Hematopoietic multipotent progenitor cell (in vitro differentiated cells): Measurements from ENCODE around the gene MAP3K21. TPM values are rescaled to one million over a fixed set of nuclear protein-coding genes. Genes with fewer than 3 reads are reported as not detected.

Experiments
- DNase-seq, 3 donors: peaks; one replicate each; pipeline ENCODE4 v3.0.0-alpha.2; 2011 to 2015; ENCODE audit warnings: low read depth in 2 of 3, low spot score in 2 of 3
- total RNA-seq: library from RNA; depleted of rRNA; stranded (reverse); fragments of >200 nt; gene quantifications from one replicate; pipeline ENCODE4 v1.2.3, GENCODE V29; 2012

The MAP3K21 gene
- total RNA-seq, 1 donor: 3.0 TPM

- DNase-seq: no peak
These were observed 56.5 kb downstream of the MAP3K21 start for GRCh38 chr1:233383984-233384383.

DNA sequence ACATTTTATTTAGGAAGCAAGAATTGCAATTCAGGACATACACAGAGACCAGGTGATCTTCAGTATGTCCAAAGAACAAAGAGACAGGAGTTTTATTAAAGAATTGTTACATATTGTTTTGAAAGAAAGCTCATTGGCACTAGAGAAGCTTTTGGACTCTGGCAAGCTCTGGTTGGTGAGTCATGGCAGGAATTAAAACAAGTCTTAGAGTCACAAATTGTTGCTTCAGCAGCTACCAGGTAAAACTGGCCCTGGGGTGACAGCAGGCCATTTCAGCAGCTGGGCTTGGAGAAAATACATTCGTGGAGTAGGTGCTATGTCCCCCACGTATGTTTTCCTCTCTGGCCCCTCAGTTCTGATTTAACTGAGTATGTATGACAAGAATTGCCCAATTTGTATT is 58.8 kb downstream of the MAP3K21 start:
- no peak for DNase-seq

- no peak for DNase-seq
These were observed 60.1 kb downstream of the MAP3K21 start for GRCh38 chr1:233387585-233387984.

DNA sequence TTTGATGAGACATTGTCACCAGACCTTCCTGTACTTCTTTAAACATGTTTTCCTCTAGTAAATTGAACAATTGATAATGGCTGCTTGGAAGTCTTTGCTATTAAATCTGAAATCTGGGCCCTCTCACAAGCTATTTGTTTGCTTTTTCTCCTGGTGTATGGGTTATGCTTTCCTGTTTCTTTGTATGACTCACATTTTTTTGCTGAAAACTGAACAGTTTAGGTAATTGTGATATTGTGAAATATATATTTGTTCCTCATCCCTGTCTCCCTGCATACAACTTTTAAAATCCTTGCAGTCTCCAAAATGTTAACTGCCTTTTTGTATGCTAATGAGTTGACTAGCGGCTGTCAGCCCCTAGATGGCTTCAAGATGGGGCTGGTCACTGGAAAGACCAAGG is 61.6 kb downstream of the MAP3K21 start:
- DNase-seq: no peak

DNA sequence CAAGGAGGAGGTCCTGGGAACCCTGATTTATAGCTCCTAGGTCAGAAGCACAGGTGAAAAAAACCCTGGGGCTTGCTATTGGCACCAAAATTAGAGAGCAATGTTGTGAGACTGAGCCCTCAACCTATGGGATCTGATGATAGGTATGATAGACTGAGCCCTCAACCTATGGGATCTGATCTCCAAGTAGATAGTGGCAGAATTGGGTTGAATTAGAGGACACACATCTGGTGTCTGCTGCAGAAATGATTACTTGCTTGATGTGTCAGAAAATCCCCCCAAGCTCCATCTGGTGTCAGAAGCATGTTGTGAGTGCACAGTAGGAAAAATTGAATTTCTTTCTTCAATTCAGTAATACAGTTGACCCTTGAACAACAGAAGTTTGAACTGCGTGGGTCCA is 62.4 kb downstream of the MAP3K21 start:
- DNase-seq: no peak

GRCh38 chr1:233390842-233391737 is 63.6 kb downstream of the MAP3K21 start:
- DNase-seq: no peak

- no peak for DNase-seq
These were observed 65.7 kb downstream of the MAP3K21 start for GRCh38 chr1:233393084-233393840.

DNA sequence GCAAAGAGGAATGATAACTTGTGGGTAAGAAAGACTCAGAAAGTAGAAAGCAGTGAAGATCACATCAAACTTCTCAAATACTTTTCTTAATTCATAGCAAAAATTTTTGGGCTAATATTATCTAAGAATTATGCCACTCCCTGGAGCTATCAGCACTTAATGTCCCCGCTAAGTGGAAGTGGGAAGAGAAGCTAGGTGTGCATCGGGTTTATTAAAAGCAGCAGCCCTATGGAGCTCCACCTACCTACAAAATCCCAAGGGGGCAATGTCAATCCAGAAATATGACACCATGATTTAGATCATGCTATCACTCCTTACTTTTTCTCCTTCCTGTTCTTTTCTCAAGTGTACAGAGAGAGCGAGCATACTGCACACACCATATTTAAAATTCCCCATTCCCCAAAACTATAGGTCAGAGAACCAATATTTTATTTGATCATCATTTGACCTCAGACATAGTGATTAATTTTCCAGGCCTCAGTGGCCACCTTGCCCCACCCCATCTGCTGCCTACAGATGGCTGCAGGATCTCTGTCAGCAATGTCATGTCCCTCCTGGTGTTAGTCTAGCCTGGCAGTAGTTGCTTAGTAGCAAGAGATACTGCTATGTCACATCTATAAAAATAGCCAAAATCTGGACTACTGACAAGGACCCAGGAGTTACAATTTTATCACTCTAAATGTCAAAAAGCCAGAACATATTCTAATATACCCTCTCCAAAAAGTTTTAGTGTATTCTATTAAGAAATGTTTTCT is 66.6 kb downstream of the MAP3K21 start:
- no peak for DNase-seq

DNA sequence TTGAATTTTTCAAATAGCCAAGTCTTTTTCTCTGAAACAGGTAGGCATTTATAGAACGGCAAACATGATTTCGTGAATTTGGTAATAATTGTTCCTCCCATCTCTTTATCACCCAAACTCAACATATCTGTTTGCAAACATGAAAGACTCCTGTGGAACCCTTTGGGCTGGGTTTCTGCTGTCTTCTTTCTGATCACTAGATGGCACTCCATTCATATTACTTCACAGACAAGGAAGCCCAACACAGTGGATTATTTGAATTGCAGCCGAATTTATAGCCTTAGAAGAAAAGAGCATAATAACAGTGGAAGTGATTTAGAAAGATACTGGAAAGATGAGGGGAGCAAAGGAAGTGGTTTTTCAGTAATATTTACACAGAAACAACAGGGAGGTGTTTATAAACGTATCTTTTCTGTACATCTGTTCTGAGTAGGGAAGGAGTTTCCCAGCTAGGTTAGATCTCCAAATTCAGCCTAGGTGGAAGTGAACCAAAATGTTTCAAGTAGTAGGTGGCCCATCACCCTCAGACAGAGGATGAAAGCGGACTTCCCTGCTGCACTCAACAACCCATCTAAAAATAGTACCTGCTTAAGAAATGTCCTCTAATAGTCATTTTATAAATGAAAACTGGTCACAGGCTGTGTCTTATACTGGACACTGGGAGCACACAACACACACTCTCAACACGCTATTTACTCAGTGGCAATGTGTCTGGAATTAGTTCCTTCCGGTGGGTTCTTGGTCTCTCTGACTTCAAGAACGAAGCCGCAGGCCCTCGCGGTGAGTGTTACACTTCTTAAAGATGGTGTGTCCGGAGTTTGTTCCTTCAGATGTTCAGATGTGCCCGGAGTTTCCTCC is 67.6 kb downstream of the MAP3K21 start:
- peak in 2 of 3 donors; percentile 22 to 62 for DNase-seq

DNA sequence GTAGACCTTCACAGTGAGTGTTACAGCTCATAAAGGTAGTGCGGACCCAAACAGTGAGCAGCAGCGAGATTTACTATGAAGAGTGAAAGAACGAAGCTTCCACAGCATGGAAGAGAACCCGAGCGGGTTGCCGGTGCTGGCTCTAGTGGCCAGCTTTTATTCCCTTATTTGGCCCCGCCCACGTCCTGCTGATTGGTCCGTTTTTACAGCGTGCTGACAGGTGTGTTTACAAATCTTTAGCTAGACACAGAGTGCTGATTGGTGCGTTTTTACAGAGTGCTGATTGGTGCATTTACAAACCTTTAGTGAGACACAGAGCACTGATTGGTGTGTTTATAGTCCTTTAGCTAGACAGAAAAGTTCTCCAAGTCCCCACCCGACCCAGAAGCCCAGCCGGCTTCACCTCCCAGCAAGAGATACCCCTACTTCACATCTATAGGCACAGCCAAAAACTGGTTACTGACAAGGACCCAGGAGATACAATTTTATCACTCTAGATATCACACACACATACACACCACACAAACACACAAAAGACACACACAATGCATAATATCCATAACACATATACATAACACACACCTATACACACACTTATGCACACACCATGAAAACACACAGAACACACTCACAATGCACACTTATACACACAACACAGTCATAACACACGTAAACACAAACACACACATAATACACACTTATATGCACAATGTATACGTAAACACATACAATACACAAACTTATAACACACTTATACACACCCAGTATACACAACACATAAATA is 68.5 kb downstream of the MAP3K21 start:
- no peak for DNase-seq

DNA sequence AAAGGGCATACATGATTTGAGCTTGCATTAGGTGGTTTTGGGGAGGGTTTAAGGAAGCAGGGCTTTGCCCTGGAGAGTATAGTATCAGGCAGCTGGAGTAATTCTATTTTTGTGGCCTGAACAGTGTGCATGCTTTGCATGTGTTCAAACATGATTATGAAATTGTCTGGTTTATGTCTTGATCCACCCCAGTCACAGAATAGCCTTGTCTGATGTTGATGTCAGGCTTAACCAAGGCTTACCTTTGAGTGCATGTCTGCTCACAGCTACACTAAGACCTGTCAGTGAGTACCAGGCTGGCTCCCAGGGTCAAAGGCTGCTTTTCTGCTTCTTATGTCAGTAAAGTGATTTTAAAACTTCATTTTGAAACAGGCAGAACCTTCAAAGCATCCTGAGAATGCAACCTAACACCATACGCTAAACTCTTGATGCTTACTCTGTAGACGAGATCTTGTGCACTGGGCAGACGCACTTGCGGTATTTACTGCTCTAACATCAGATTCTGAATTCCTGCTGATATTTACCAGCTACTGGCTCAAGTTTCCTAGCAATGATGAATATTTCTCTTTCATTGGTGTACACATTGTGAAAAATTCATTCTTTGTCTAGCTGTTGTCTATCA is 78.9 kb downstream of the MAP3K21 start:
- no peak for DNase-seq

DNA sequence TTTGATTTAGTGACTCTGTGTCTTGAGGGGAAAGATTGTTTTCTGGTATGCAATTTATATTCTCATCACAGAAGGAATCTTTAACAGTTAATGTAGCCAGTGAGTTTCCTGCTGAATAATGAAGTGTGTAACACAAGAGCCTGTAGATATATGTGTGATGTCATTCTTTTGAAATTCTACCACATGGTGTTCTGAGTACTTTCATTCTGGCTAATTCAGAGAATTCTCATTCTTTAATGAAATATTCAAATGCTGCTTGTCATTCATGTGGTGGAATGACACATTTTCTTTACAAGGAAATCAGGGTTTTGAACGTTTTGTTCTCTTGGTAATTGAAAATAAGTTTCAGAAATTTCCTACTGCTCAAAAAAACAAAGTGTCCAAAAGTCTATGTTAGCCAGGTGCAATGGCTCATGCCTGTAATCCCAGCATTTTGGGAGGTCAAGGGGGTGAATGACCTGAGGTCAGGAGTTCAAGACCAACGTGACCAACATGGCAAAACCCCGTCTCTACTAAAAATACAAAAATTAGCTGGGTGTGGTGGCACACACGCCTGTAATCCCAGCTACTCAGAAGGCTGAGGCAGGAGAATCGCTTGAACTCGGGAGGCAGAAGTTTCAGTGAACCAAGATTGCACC is 79.6 kb downstream of the MAP3K21 start:
- DNase-seq: no peak

- DNase-seq: no peak
These were observed 82.0 kb downstream of the MAP3K21 start for GRCh38 chr1:233409540-233409939.

- no peak for DNase-seq
These were observed 83.4 kb downstream of the MAP3K21 start for GRCh38 chr1:233410906-233411305.

- DNase-seq: no peak
These were observed 85.3 kb downstream of the MAP3K21 start for GRCh38 chr1:233412812-233413211.

DNA sequence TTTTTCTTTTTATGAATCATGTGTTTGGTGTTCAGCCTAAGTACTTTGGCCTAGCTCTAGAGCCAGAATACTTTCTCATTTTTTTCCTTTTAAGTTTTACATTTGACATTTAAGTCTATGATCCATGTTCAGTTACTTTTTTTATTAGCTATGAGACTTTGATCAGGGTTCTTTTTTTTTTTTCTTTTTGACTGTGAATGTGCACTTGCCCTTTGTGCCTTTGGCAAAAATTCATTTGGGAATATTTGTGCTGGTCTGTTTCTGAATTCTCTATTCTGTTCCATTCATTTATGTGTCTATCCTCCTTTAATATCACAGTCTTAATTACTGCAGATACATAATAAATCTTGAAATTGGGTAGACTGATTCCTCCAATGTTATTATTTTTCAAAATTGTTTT is 93.8 kb downstream of the MAP3K21 start:
- no peak for DNase-seq

GRCh38 chr1:233424779-233425178 is 97.3 kb downstream of the MAP3K21 start:
- no peak for DNase-seq

DNA sequence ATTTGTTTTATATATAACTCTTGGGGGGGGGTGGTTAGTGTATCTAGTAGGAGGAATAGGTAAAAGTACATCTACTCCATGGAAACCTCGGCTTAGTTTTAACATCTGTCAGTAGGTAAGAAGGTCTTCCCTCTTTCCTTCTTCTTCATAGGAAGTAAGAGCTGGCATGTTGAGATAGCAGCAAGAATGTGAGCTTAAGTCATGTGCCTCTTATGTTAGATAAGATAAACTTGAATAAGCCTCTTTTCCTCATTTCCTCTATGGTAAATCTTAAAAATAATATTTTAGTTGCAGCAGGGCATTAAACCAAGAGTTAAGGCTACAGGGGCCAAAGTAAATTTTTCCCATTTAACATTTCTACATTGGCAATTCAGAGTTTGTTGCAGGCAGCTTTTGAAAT is 100.4 kb downstream of the MAP3K21 start:
- no peak for DNase-seq
